ENCODE results near the gene SHC1.

DNA sequence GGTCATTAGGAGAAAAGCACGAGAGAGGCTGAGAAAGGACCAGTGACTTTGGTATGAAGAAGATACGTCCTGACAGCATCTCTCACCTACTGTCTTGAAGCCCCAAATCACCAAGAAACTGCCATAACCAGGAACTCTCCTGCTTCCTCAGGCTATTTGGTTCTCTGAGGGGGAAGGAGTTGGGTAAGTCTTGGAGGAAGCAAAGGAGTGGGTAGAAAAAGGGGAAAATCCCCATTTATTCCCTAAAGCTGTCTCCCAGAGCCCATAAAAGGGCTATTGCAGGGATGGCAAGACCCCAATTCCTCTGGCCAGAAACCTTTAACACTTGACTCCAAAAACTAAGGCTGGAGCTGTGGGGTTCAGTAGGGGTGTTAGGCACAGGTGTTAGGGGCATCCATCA is 12.5 kb downstream of the SHC1 start:
- TF ChIP-seq TAF1 (IDR thresholded peaks at IDR 0.05; ENCODE audit: borderline replicate concordance, low read depth, low read length) (no peak), POLR2AphosphoS5 (IDR thresholded peaks at IDR 0.05; ENCODE audit: low read depth, low read length) (no peak)
